Prostate gland (tissue), 2 donors: Measurements from ENCODE around the gene PECR. TPM values are rescaled to one million over a fixed set of nuclear protein-coding genes. Genes with fewer than 3 reads are reported as not detected.

Experiments used
- DNase-seq: peaks from one replicate; pipeline ENCODE4 v3.0.0-alpha.2; 2019; ENCODE audit warnings: low spot score
- H3K27ac ChIP-seq, 2 donors: fragments of 200-600 bp; sonication (generic); 2 replicates each; pipeline ENCODE4 v1.5.1; 2017 to 2019
- H3K27me3 ChIP-seq: fragments of 200-600 bp; sonication (generic); replicated peaks from 2 replicates; pipeline ENCODE4 v1.5.1; 2019; ENCODE audit not compliant: insufficient read depth
- H3K36me3 ChIP-seq, 2 donors: fragments of 200-600 bp; sonication (generic); 1 replicate in 1 of 2; 2 replicates in 1 of 2; pipeline versions ENCODE4 v1.5.1 to v1.8.1; 2017 to 2019
- H3K4me1 ChIP-seq: fragments of 200-600 bp; sonication (generic); replicated peaks from 2 replicates; pipeline ENCODE4 v1.5.1; 2019
- H3K4me3 ChIP-seq, 2 donors: fragments of 200-600 bp; sonication (generic); 2 replicates each; pipeline ENCODE4 v1.5.1; 2017 to 2019
- H3K9me3 ChIP-seq: fragments of 200-600 bp; sonication (generic); 2 replicates; pipeline ENCODE4 v1.5.1; 2017
- CTCF ChIP-seq, 4 experiments: fragments of 200-600 bp in 2 of 4; fragments of 450-650 bp in 2 of 4; sonication (generic) in 2 of 4; IDR thresholded peaks; 1 replicate in 3 of 4; 2 replicates in 1 of 4; pipeline ENCODE4 v1.5.1; 2016 to 2019; ENCODE audit warnings: antibody characterized with exemption in 4 of 4, mild to moderate bottlenecking in 2 of 4, moderate library complexity in 2 of 4
- POLR2A ChIP-seq: fragments of 450-650 bp; IDR thresholded peaks from one replicate; pipeline ENCODE4 v1.6.1; 2016; ENCODE audit warnings: antibody characterized with exemption, mild to moderate bottlenecking
- POLR2AphosphoS5 ChIP-seq: sonication (generic); formaldehyde crosslinking; IDR thresholded peaks from one replicate; pipeline ENCODE4 v1.6.1; 2017; ENCODE audit warnings: antibody characterized with exemption
- WGBS: methylation state at CpG from one replicate; pipeline ENCODE4 v1.1.5; 2018; 5-methylcytosine and 5-hydroxymethylcytosine counted together
- intact Hi-C: fragments of 100-400 bp; cut with DNase I; formaldehyde crosslinking; loops from one replicate; pipeline ENCODE4 v1.14.2; 2022
- total RNA-seq, 2 donors: library from RNA; depleted of rRNA; stranded (reverse); fragments of >200 nt; gene quantifications; one replicate each; pipeline ENCODE4 v1.1.0, GENCODE V29; 2016

Gene PECR
- total RNA-seq, 2 donors from 2014 or later: 6.9 to 16.3 TPM

DNA sequence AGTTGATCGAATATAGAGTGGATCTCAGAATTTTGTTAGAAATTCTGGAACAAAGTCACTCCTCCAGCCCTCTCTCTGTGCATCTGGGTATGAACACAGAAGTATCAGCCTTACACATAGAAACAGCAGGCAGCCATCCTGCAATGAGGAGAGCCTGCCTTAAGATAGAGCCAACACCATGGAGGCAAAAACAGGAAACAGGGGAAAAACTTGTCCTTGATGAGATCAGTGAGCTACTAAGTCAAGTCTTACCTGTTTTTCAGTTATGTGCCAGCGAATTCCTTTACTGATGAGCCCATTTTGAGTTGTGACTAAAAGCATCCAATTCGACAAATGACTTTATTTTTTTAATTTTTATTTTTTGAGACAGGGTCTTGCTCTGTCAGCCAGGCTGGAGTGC is 41.7 kb downstream of the PECR start:
- TF ChIP-seq CTCF (IDR thresholded peaks at IDR 0.05): no peak
- no peak for TF ChIP-seq POLR2AphosphoS5
- no peak for TF ChIP-seq POLR2A
- Histone ChIP-seq H3K27me3 (no peaks in the 10 kb centered on the region), H3K4me3 (no peak overlapping the region), H3K4me1 (no peaks in the 10 kb centered on the region), H3K9me3 (no peaks in the 10 kb centered on the region), H3K36me3 (no peaks in the 10 kb centered on the region), H3K27ac (no peak overlapping the region)
- DNase-seq: no peak
- 90% methylated on average over 3 of the region's 3 CpGs for WGBS
- intact Hi-C loops: no loop called here

GRCh38 chr2:216034065-216034464 is 47.5 kb downstream of the PECR start:
- 70% methylated on average over 1 of the region's 1 CpG for WGBS
- Histone ChIP-seq H3K4me1 (no peaks in the 10 kb centered on the region), H3K36me3 (no peaks in the 10 kb centered on the region), H3K27me3 (no peaks in the 10 kb centered on the region), H3K9me3 (no peaks in the 10 kb centered on the region), H3K4me3 (no peak overlapping the region), H3K27ac (no peak overlapping the region)
- TF ChIP-seq CTCF (IDR thresholded peaks at IDR 0.05): peak; percentile 65 to 70 (median 68)
- TF ChIP-seq POLR2A: no peak
- TF ChIP-seq POLR2AphosphoS5: no peak
- intact Hi-C loops: no loop called here
- DNase-seq: peak; percentile 52

GRCh38 chr2:216033403-216033802 is 48.2 kb downstream of the PECR start:
- WGBS: 97% methylated on average over 3 of the region's 3 CpGs

GRCh38 chr2:216031960-216032689 is 49.5 kb downstream of the PECR start:
- WGBS: 94% methylated on average over 1 of the region's 1 CpG
- no peaks in the 10 kb centered on the region for H3K4me1 ChIP-seq
- TF ChIP-seq POLR2A (no peak), CTCF (IDR thresholded peaks at IDR 0.05) (no peak), POLR2AphosphoS5 (no peak)
- no peaks in the 10 kb centered on the region for H3K9me3 ChIP-seq
- intact Hi-C loops: no loop called here
- no peak for DNase-seq
- no peak overlapping the region for H3K27ac ChIP-seq
- no peak overlapping the region for H3K4me3 ChIP-seq
- H3K27me3 ChIP-seq: no peaks in the 10 kb centered on the region
- H3K36me3 ChIP-seq: no peaks in the 10 kb centered on the region

More at GRCh38 chr2:216033403-216033802, 48.2 kb downstream of the PECR start:
- TF ChIP-seq CTCF (IDR thresholded peaks at IDR 0.05): no peak
- TF ChIP-seq POLR2AphosphoS5: no peak
- TF ChIP-seq POLR2A: no peak
- Histone ChIP-seq H3K9me3 (no peaks in the 10 kb centered on the region), H3K27ac (no peak overlapping the region), H3K36me3 (no peaks in the 10 kb centered on the region), H3K27me3 (no peaks in the 10 kb centered on the region), H3K4me3 (no peak overlapping the region), H3K4me1 (no peaks in the 10 kb centered on the region)
- intact Hi-C loops: no loop called here
- DNase-seq: no peak

DNA sequence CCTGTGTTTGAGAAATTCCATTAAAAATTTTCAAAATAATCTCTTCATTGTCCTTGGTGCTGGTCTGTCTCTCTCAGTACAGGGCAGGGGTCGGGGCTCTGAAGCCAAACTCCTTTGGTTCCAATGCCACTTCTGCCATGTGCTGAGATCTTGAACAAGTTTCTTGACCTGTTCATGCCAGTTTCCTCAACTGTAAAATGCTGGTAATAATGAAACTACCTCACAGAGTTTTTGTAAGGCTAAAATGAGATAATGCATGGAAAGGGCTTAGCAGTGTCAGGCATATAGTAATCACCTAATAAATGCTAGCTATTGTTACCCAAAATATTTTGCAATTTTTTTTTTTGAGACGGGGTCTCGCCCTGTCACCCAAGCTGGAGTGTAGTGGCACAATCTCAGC is 51.4 kb downstream of the PECR start:
- 96% methylated on average over 3 of the region's 3 CpGs for WGBS
- no peaks in the 10 kb centered on the region for H3K9me3 ChIP-seq
- no peak for DNase-seq
- no peaks in the 10 kb centered on the region for H3K36me3 ChIP-seq
- H3K27ac ChIP-seq: no peak overlapping the region
- no peaks in the 10 kb centered on the region for H3K4me1 ChIP-seq
- TF ChIP-seq CTCF (IDR thresholded peaks at IDR 0.05) (no peak), POLR2A (no peak), POLR2AphosphoS5 (no peak)
- intact Hi-C loops: no loop called here
- no peak overlapping the region for H3K4me3 ChIP-seq
- H3K27me3 ChIP-seq: no peaks in the 10 kb centered on the region
